Measurements from ENCODE around the gene PIGM.

Gene PIGM

DNA sequence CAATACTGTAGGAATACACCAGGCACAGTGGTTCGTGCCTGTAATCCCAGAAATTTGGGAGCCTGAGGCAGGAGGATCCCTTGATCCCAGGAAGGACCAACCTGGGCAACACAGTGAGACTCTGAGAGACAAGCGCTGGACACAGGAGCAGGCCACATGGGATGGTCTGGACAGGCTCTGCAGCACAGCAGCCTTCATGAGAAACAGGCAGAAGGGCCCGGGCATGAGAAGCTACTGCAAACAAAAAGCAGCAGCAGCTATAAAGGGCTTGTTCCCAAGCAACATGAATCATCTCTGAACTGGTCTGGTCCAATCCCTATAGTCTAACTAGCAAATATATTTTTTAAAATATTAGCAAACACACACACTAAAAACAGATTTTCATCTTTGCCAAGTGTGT is 42.2 kb downstream of the PIGM start:
- no peak for DNase-seq (ENCODE audit: low read depth)

- no peak for DNase-seq (ENCODE audit: low read depth)
Measured at GRCh38 chr1:159988006-159988405, 43.8 kb downstream of the PIGM start.

GRCh38 chr1:159987186-159987585 is 44.6 kb downstream of the PIGM start:
- no peak for DNase-seq (ENCODE audit: low read depth)

- DNase-seq (ENCODE audit: low read depth) = no peak
Measured at GRCh38 chr1:159986531-159986930, 45.3 kb downstream of the PIGM start.

GRCh38 chr1:159986093-159986492 is 45.7 kb downstream of the PIGM start:
- no peak for DNase-seq (ENCODE audit: low read depth)

DNA sequence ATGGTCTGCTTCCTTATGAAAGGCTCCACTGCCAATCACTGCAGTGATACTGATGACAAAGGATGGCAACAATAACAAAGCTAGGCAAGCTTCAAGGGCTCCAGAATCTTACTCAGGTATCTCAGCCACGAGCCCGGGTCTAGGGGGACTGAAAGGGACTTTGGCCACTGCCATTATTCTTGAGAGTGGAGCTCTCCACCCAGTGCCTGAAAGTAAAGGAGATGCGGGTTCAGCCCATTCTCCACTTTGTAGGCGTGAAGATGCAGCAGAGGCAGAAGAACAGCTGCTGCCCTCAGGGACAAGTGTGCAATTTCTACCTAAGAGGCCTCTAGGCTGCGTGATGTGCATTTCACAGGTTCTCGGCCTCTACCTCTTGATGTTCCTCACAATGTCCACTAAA is 46.3 kb downstream of the PIGM start:
- no peak for DNase-seq (ENCODE audit: low read depth)

GRCh38 chr1:159983681-159984080 is 48.1 kb downstream of the PIGM start:
- DNase-seq (ENCODE audit: low read depth) = no peak

GRCh38 chr1:159982280-159982679 is 49.5 kb downstream of the PIGM start:
- DNase-seq (ENCODE audit: low read depth) = no peak

GRCh38 chr1:159981351-159982055 is 50.3 kb downstream of the PIGM start:
- DNase-seq (ENCODE audit: low read depth) = no peak

DNA sequence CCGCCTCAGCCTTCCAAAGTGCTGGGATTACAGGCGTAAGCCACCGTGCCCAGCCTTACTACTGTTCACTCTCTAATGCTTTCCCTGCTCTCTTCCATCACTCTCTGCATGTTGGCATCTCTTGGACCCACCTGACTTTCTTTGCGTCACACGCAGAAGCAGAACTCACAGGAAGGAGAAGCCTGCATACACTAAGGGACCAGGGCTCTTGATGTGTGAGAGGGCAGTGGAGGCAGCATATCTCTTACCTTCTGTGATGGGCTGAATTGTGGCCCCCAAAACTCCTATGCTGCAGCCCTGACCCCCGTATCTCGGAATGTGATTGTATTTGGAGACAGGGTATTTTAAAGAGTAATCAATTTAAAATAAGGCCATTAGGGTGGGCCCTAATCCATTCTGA is 51.0 kb downstream of the PIGM start:
- DNase-seq (ENCODE audit: low read depth) = no peak

- DNase-seq (ENCODE audit: low read depth) = no peak
Measured at GRCh38 chr1:159980076-159980475, 51.7 kb downstream of the PIGM start.

GRCh38 chr1:159979257-159979656 is 52.5 kb downstream of the PIGM start:
- DNase-seq (ENCODE audit: low read depth) = no peak

GRCh38 chr1:159978107-159978398 is 53.7 kb downstream of the PIGM start:
- no peak for DNase-seq (ENCODE audit: low read depth)

DNA sequence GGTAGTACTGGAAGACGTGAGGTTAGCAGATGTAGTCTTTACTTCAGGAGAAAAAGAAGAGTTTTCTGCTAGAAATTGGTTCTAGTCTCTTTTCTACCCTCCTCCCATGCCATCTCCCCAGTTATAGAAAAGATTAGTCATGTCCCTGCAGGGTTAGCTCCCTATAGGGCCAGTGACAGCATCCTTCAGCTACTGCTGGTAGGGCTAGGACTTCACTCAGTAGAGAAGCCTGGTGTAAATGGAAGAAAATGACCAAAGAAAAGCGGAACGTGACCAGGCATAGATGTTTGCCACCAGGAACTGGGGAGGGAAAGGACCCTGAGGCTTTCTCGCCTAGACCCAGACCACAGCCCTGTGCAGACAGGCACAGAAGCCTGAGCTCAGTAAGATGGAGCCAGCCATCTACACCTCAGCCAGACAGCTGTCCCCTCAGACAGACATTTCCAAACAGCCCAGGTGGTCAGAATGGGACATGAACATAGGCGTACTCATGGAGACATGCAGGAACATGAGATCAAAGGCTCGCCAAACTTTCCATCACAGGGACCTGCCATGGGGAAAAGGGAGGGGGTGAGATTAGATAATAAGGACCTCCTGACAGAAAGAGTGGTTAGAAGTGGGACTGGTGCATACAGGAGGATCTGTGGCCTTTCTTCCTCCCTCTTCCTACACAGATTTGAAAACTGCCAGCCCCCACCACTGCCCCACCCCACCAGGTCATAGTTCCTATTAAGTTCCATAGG is 54.3 kb downstream of the PIGM start:
- no peak for DNase-seq (ENCODE audit: low read depth)

Measured in stimulated activated CD8-positive, alpha-beta memory T cell treated with anti-CD3 and anti-CD28 coated beads, Interleukin-7, amount 100 ng/mL, for 24 hours (primary cell).